ENCODE results near the gene SARNP.

The SARNP gene

GRCh38 chr12:55739025-55739378, 78.5 kb downstream of the SARNP start:
- no peak for DNase-seq

GRCh38 chr12:55738123-55739024, 79.2 kb downstream of the SARNP start:
- peak; percentile 94 for DNase-seq

DNA sequence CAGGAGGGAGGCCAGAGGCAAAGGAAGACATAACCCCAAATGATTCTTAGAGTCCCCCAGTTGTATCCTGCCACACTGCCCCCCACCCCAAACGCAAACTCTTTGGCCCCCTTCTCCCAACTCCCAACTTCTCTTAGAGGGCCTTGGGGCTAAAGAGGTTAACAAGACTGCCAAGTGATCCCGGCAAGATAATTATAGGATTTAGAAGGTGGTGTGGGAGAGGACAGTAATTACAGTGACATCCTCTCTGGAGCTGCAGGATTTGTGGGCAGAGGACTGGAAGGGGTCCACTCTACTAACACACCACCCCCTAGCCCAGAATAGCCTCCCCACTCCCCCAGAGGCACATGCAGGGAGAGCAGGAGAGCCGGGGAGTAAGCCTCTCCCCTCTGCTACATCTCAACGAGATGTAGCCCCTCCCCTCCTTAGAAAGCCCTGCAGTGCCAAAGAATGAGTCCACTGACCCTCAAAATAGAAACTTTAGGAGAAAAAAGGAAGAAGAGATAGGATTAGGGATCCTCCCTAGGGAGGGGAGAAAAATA, 79.9 kb downstream of the SARNP start:
- DNase-seq = peak; percentile 77

- peak; percentile 90 for DNase-seq
Measured at GRCh38 chr12:55736780-55737580, 80.5 kb downstream of the SARNP start.

DNA sequence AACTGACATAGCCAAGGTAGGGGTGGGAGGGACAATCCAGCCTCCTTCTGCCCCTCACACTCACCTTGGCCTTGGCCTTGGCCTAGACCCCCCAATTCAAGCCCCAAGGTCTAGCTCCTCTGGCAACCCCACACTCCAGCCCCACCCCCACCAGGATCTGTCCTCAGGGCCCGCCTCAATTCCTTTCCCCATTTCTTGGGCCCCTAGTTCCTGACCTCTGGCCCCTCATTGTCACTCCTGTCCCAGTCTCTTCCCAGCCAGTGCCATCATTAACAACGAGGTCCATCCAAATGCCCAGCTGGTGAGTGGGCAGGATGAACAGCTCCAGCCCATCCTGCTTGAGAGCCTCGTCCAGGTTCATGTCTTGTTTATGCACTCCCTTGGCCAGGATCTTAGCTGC, 81.4 kb downstream of the SARNP start:
- no peak for DNase-seq

GRCh38 chr12:55734595-55734994, 82.9 kb downstream of the SARNP start:
- DNase-seq = no peak

- DNase-seq = no peak
Measured at GRCh38 chr12:55733858-55734257, 83.7 kb downstream of the SARNP start.

GRCh38 chr12:55733021-55733555, 84.4 kb downstream of the SARNP start:
- no peak for DNase-seq

DNA sequence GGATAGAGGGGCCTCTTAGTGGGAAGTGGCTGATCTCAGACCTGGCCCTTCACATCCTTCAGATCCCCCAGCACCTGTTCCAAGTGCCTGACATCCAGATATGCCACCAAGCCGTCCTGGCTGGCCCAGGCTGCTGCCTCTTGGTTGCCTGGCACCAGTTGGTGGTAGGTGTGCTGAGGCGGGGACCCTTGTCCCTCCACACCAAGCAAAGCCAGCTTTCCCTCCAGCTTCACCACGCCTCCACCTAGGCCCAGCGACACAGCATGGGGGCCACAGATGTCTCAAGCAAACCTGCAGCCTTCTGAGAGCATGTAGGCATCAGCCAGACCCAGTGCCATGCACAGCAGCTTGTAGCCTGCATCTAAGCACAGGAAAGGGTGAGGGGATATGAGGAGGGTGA, 85.2 kb downstream of the SARNP start:
- DNase-seq = no peak

GRCh38 chr12:55729819-55730818, 87.4 kb downstream of the SARNP start:
- peak; percentile 60 for DNase-seq

DNA sequence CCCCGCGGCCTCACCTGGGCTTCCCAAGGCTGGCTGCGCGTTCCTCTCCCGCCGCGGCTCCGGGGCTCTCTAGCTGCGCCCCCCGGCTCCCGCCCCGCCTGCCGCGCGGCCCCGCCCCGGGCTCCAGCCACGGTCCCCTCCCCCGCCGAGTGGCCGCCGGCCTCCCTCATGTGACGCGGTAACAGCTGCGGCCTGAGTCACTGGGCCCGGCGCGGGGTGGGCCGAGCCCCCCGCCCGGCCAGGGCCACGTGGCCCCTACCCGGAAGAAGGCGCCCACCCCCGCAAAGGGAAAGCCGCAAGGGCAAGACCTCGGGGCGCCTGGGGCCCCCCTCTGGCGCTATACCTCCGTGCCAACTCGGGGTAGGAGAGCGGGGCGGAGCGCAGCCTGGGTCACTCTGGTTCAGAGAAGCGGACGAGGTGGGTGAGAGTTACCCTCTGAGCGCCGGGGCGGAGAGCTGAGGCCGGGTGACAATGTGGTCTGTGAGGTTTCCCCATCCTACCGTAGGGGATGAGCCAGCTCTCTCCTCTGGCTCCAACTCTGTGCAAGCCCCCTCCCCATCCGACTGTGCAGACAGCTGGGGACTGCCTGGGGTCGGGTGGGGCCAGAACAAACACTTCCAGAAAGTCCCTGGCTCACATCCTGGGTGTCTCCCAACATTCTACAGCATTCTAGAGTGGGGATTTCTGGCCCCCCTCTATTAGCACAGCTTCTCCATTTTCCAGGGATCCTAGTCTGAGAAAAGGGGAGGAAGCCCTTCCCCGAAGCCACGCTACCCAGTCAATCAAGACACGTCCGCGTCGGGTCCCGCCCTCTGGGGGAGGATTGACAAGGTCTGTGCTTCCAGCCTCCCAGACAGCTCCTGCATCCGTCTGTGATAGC, 88.3 kb downstream of the SARNP start, which contains the start of gene CD63:
CD63 (minus strand) TSS at position 71 of the 880 bp plus-strand sequence. CDS start 668 bp downstream, outside the sequence.
- peak; percentile 96 for DNase-seq

GRCh38 chr12:55728186-55728938, 89.2 kb downstream of the SARNP start:
- DNase-seq = peak; percentile 55

GRCh38 chr12:55727643-55728185, 89.8 kb downstream of the SARNP start:
- DNase-seq = no peak

GRCh38 chr12:55726971-55727370, 90.6 kb downstream of the SARNP start:
- DNase-seq = no peak

GRCh38 chr12:55725556-55725955, 92.0 kb downstream of the SARNP start:
- DNase-seq = no peak

DNA sequence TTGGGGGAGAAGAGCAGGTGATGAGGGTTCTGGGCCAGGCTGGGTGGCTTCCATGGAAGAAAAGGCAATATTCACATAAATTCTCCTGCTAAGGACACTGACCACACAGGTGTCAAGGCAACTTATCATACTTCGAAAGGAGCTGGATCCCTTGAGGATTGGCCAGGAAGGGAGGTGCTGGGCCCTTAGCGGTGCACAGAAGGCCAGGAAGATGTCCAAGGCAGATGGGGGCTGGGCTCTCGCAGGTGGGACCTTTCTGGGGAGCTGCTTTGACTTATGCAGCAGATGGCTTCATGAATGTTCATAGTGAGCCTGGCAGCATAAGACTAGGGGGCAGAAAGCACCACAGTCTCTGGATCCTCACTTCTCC, 92.6 kb downstream of the SARNP start:
- no peak for DNase-seq

- peak; percentile 69 for DNase-seq
Measured at GRCh38 chr12:55724226-55724939, 93.1 kb downstream of the SARNP start.

DNA sequence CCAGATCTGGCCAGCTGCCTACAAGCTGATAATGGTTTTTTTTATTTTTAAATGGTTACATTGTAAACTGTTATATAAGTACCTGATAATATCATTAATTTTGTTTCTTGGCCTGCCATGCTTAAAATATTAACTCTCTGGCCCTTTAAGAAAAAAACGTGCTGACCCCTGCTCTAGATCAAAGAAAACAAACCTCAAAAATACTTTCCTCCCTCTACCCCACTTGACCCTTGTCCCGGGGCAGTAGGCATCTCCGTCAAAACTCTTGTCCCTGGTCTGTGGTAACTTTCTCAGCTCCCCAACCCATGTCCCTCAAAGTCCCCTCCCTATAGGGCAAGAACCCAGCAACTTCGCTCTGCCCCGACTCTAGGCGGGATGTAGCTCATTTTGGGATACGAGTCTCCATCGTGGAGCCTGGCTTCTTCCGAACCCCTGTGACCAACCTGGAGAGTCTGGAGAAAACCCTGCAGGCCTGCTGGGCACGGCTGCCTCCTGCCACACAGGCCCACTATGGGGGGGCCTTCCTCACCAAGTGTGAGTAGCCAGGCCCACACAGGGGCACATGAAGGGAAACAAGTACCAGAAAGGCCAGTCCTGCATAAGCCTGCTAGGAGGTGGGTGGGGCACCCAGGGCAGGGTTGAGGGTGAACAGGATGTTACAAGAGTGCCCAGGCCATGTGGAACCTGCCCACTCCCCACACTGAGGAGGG, 93.9 kb downstream of the SARNP start:
- no peak for DNase-seq

GRCh38 chr12:55722948-55723347, 94.6 kb downstream of the SARNP start:
- no peak for DNase-seq

All from NCI-H82 (cell line).